GM12878 (cell line): ENCODE results near the gene CLEC20A. TPM values are rescaled to one million over a fixed set of nuclear protein-coding genes. Genes with fewer than 3 reads are reported as not detected.

Experiments used
- ATAC-seq: fragments of 200-7000 bp; cut with Tn5 transposase; 3 replicates; pipeline ENCODE4 v1.9.1; 2020; ENCODE audit warnings: mild to moderate bottlenecking, moderate library complexity
- BruUV-seq: library from RNA; stranded (reverse); fragments of 400-500 nt; replicated peaks from 2 replicates; lab custom pipeline; 2021; lab: Mats Ljungman, UMichigan
- CTCF ChIA-PET: fragments of 300-600 bp; sonication (Branson Sonifier 250); formaldehyde crosslinking; extraction: SDS; loops from one replicate; lab custom pipeline; 2021; ENCODE audit warnings: inconsistent platforms; lab: Yijun Ruan, JAX
- POLR2A ChIA-PET: fragments of 350-600 bp; formaldehyde crosslinking; extraction: SDS; loops from one replicate; lab custom pipeline; 2021; ENCODE audit warnings: inconsistent platforms; lab: Charles Lee
- RAD21 ChIA-PET: fragments of 300-600 bp; sonication (Branson Sonifier 250); formaldehyde crosslinking; loops from one replicate; lab custom pipeline; 2023; ENCODE audit warnings: antibody characterized with exemption; ENCODE audit not compliant: unreplicated experiment; lab: Charles Lee
- SMC1A ChIA-PET: fragments of 300-600 bp; sonication (Branson Sonifier 250); formaldehyde crosslinking; loops from one replicate; lab custom pipeline; 2023; ENCODE audit not compliant: unreplicated experiment, uncharacterized antibody; lab: Charles Lee
- DNase-seq: peaks from one replicate; pipeline ENCODE4 v3.0.0-alpha.2; 2011; ENCODE audit warnings: low read depth, low spot score
- FAIRE-seq: peaks from 3 replicates; lab custom pipeline; 2011; peaks lifted over from hg19 to GRCh38; lab: Jason Lieb, UNC
- H2AFZ ChIP-seq: 2 replicates; pipeline ENCODE4 v1.6.0; 2011; ENCODE audit warnings: low read depth, low read length, control low read depth; ENCODE audit not compliant: control insufficient read depth
- H3K27ac ChIP-seq: 2 replicates; pipeline ENCODE4 v1.5.1; 2011; ENCODE audit warnings: control low read depth; ENCODE audit not compliant: control insufficient read depth, insufficient read depth
- H3K27me3 ChIP-seq, 2 experiments: replicated peaks in 1 of 2; 2 replicates each; pipeline versions ENCODE4 v1.6.0 to v1.6.1; 2011; ENCODE audit warnings: low read length in 1 of 2; ENCODE audit not compliant: control insufficient read depth in 2 of 2, insufficient read depth in 2 of 2
- H3K36me3 ChIP-seq, 2 experiments: 2 replicates each; pipeline ENCODE4 v1.5.1; 2011; ENCODE audit warnings: low read length in 1 of 2; ENCODE audit not compliant: control insufficient read depth in 2 of 2, insufficient read depth in 2 of 2
- H3K4me1 ChIP-seq: 2 replicates; pipeline ENCODE4 v1.6.1; 2011; ENCODE audit warnings: mild to moderate bottlenecking, low read length, moderate library complexity, mixed read lengths; ENCODE audit not compliant: control insufficient read depth, insufficient read depth
- H3K4me2 ChIP-seq: 2 replicates; pipeline ENCODE4 v1.6.0; 2011; ENCODE audit warnings: control low read depth; ENCODE audit not compliant: control insufficient read depth, insufficient read depth
- H3K4me3 ChIP-seq: fragments of 200-600 bp; sonication (generic); 2 replicates; pipeline ENCODE4 v1.5.1; 2016
- H3K79me2 ChIP-seq: 2 replicates; pipeline ENCODE4 v1.6.0; 2011; ENCODE audit warnings: low read length; ENCODE audit not compliant: control insufficient read depth, insufficient read depth
- H3K9ac ChIP-seq: 2 replicates; pipeline ENCODE4 v1.8.0; 2011; ENCODE audit warnings: low read length, control low read depth, mixed read lengths; ENCODE audit not compliant: control insufficient read depth, insufficient read depth
- H3K9me3 ChIP-seq: replicated peaks from 3 replicates; pipeline ENCODE4 v1.5.1; 2011; ENCODE audit warnings: mild to moderate bottlenecking, low read length; ENCODE audit not compliant: control insufficient read depth, insufficient read depth
- H4K20me1 ChIP-seq: 2 replicates; pipeline ENCODE4 v1.6.0; 2011; ENCODE audit not compliant: control insufficient read depth, insufficient read depth
- EP300 ChIP-seq, 2 experiments: fragments of 150-350 bp in 1 of 2; IDR thresholded peaks; 2 replicates each; pipeline ENCODE4 v1.6.1; 2011 to 2012; ENCODE audit warnings: low read depth in 2 of 2, low read length in 2 of 2, borderline replicate concordance in 1 of 2, improper control_type of control experiment in 1 of 2, inconsistent platforms in 1 of 2; ENCODE audit not compliant: control insufficient read depth in 1 of 2
- IKZF2 ChIP-seq, 2 experiments: fragments of 450-650 bp; IDR thresholded peaks; 2 replicates each; pipeline ENCODE4 v1.6.1; 2017; ENCODE audit warnings: mild to moderate bottlenecking in 2 of 2, moderate library complexity in 2 of 2
- LARP7 ChIP-seq: fragments of 450-650 bp; IDR thresholded peaks from 2 replicates; pipeline ENCODE4 v1.6.1; 2017; ENCODE audit warnings: mild to moderate bottlenecking
- MEF2A ChIP-seq: IDR thresholded peaks from 2 replicates; pipeline ENCODE4 v1.6.1; 2011; ENCODE audit warnings: low read depth, mild to moderate bottlenecking, low read length, moderate library complexity; ENCODE audit not compliant: insufficient read depth
- TBL1XR1 ChIP-seq: IDR thresholded peaks from 2 replicates; pipeline ENCODE4 v1.6.1; 2012; ENCODE audit warnings: low read depth, low read length, improper control_type of control experiment
- WRNIP1 ChIP-seq: IDR thresholded peaks from 2 replicates; pipeline ENCODE4 v1.6.1; 2011; ENCODE audit warnings: low read depth, low read length, improper control_type of control experiment, borderline replicate concordance
- ZBTB4 ChIP-seq: fragments of 450-650 bp; formaldehyde crosslinking; IDR thresholded peaks from 2 replicates; pipeline ENCODE4 v1.4.0; 2022; ENCODE audit warnings: mild to moderate bottlenecking, moderate library complexity
- WGBS: methylation state at CpG from one replicate; pipeline ENCODE4 v1.1.6; 2016; ENCODE audit warnings: low lambda C conversion rate; ENCODE audit not compliant: insufficient replicate concordance, insufficient coverage; ENCODE audit errors: missing lambda C conversion rate; 5-methylcytosine and 5-hydroxymethylcytosine counted together
- in situ Hi-C: fragments of 300-500 bp; cut with MboI; formaldehyde crosslinking; loops from 9 replicates; pipeline ENCODE4 v1.14.3; 2018; ENCODE audit warnings: mixed read lengths
- intact Hi-C: fragments of 100-400 bp; cut with micrococcal nuclease; formaldehyde crosslinking; loops from one replicate; pipeline ENCODE4 v1.14.2; 2022; ENCODE audit not compliant: unreplicated experiment
- polyA plus RNA-seq, 11 experiments: library from polyadenylated mRNA; depleted of rRNA in 4 of 11; unstranded in 6 of 11; stranded (reverse) in 5 of 11; fragments of >200 nt; fragmentation: Nextera tagmentation in 4 of 11; fragmentation: Illumina TruSeq in 1 of 11; extraction: Ambion mirVana in 4 of 11; extraction: Trizol in 1 of 11; gene quantifications; 1 replicate in 1 of 11; 2 replicates in 10 of 11; pipeline versions ENCODE4 v1.2.1 to v1.2.3, GENCODE V29; 2011 to 2016; ENCODE audit warnings: inconsistent platforms in 2 of 11, missing spikeins in 2 of 11, low read depth in 1 of 11
- total RNA-seq, 4 experiments: library from RNA; depleted of rRNA in 3 of 4; stranded (reverse); fragments of >200 nt in 3 of 4; fragmentation: Illumina TruSeq in 1 of 4; extraction: Trizol in 1 of 4; gene quantifications; 2 replicates each; pipeline versions ENCODE4 v1.2.1 to v1.2.3, GENCODE V29; 2013 to 2021

CLEC20A gene
- total and polyA plus RNA-seq, 10 of the 15 experiments (the other 5 are each of a cell fraction or from before 2014, with no cell fraction given), result not detected

DNA sequence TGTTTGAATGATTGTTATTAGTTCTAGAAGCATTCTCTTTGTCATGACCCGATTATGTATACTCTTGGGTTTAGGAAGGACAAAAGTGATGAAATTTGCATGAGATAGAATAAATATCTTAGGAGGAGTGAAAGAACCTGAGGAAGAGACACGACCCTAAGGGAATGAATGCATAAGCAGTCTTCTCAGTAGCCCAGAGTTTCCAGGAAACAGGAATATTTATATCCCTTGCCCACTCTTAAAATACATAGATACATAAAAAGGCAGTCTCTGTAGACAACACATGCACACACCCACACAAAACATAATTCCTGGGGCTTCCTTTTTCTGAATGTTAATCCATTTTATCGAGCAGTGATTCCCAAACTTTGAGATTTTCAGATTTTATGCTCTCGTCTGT lies 19.4 kb downstream of the CLEC20A start:
- ATAC-seq, result no peak
- no TSS peak for BruUV-seq
- SMC1A ChIA-PET, result no interaction called here

More for the DNA sequence above, 19.4 kb downstream of the CLEC20A start:
- in situ Hi-C loops (no loop called here), intact Hi-C loops (no loop called here)
- ChIA-PET POLR2A (no interaction called here), CTCF (interaction anchor here (1.3 kb wide), 1 partner anchor 177 kb away, joined by 5 read pairs; no protein-coding TSS in a partner anchor), RAD21 (no interaction called here)
- Histone ChIP-seq H3K4me2 (no peak overlapping the region), H3K27ac (no peak overlapping the region), H3K36me3 (no peaks in the 10 kb centered on the region), H4K20me1 (no peaks in the 10 kb centered on the region), H3K4me1 (no peaks in the 10 kb centered on the region), H3K79me2 (no peaks in the 10 kb centered on the region), H3K9me3 (no peaks in the 10 kb centered on the region), H2AFZ (no peak overlapping the region), H3K9ac (no peak overlapping the region), H3K4me3 (no peak overlapping the region), H3K27me3 (no peaks in the 10 kb centered on the region)
- 27% methylated on average over 4 of the region's 4 CpGs for WGBS
- TF ChIP-seq WRNIP1, result no peak
- no peak for TF ChIP-seq ZBTB4
- TF ChIP-seq MEF2A, result no peak
- TF ChIP-seq IKZF2 (IDR thresholded peaks at IDR 0.05), result no peak
- TF ChIP-seq EP300 (IDR thresholded peaks at IDR 0.05; ENCODE audit: borderline replicate concordance in 1 of 2, control insufficient read depth in 1 of 2, low read depth in 2 of 2, low read length in 2 of 2), result no peak
- no peak for TF ChIP-seq TBL1XR1
- no peak for TF ChIP-seq LARP7
- no peak for FAIRE-seq
- DNase-seq, result no peak
